SK-N-SH (cell line): ENCODE data around the gene E4F1. TPM values are rescaled to one million over a fixed set of nuclear protein-coding genes. Genes with fewer than 3 reads are reported as not detected.

Experiments
- CTCF ChIA-PET: fragments of 300-600, 350-600 bp; formaldehyde crosslinking; extraction: SDS; loops from one replicate; lab custom pipeline; 2021; lab: Yijun Ruan, JAX
- POLR2A ChIA-PET: fragments of 350-600 bp; sonication (Branson Sonifier 250); formaldehyde crosslinking; extraction: SDS; loops from one replicate; lab custom pipeline; 2020; ENCODE audit warnings: antibody characterized with exemption, inconsistent platforms; lab: Yijun Ruan, JAX
- DNase-seq: peaks from one replicate; pipeline ENCODE4 v3.0.0; 2012
- H2AFZ ChIP-seq: fragments of 200-600 bp; sonication (generic); 2 replicates; pipeline ENCODE4 v1.8.1; 2016; ENCODE audit warnings: antibody characterized with exemption, mild to moderate bottlenecking, low read depth
- H3F3A ChIP-seq: fragments of 200-600 bp; sonication (generic); replicated peaks from 2 replicates; pipeline ENCODE3; 2016; ENCODE audit warnings: antibody characterized with exemption, mild to moderate bottlenecking; ENCODE audit not compliant: insufficient read depth
- H3K27ac ChIP-seq, 2 experiments: fragments of 200-500 bp in 1 of 2; fragments of 200-600 bp in 1 of 2; sonication (Bioruptor generic) in 1 of 2; sonication (generic), shearing (Covaris generic) in 1 of 2; 2 replicates each; pipeline versions ENCODE4 v1.5.1 to v1.6.1; 2014 to 2016; ENCODE audit warnings: low read depth in 2 of 2, inconsistent platforms in 1 of 2, low read length in 1 of 2, mild to moderate bottlenecking in 1 of 2, mixed read lengths in 1 of 2
- H3K27me3 ChIP-seq: fragments of 200-600 bp; sonication (generic), shearing (Covaris generic); 2 replicates; pipeline ENCODE4 v1.6.1; 2016; ENCODE audit warnings: mixed run types; ENCODE audit not compliant: insufficient read depth
- H3K36me3 ChIP-seq, 2 experiments: fragments of 200-500 bp in 1 of 2; fragments of 200-600 bp in 1 of 2; sonication (Bioruptor generic) in 1 of 2; sonication (generic) in 1 of 2; replicated peaks in 1 of 2; 2 replicates each; pipeline versions ENCODE3 to v1.5.1; 2014 to 2016; ENCODE audit warnings: low read length in 1 of 2, mild to moderate bottlenecking in 1 of 2; ENCODE audit not compliant: insufficient read depth in 2 of 2, control insufficient read depth in 1 of 2
- H3K4me1 ChIP-seq, 2 experiments: fragments of 200-500 bp in 1 of 2; fragments of 200-600 bp in 1 of 2; sonication (Bioruptor generic) in 1 of 2; sonication (generic), shearing (Covaris generic) in 1 of 2; 2 replicates each; pipeline versions ENCODE4 v1.5.1 to v1.6.1; 2014 to 2016; ENCODE audit warnings: low read depth in 1 of 2, low read length in 1 of 2, mixed run types in 1 of 2; ENCODE audit not compliant: insufficient read depth in 2 of 2, control insufficient read depth in 1 of 2
- H3K4me2 ChIP-seq: fragments of 200-600 bp; sonication (generic), shearing (Covaris generic); 2 replicates; pipeline ENCODE4 v1.6.1; 2017; ENCODE audit warnings: mixed run types
- H3K4me3 ChIP-seq, 2 experiments: fragments of 200-500 bp in 1 of 2; fragments of 200-600 bp in 1 of 2; sonication (Bioruptor generic) in 1 of 2; sonication (generic), shearing (Covaris generic) in 1 of 2; 2 replicates each; pipeline versions ENCODE4 v1.5.1 to v1.8.1; 2014 to 2016; ENCODE audit warnings: low read depth in 2 of 2, inconsistent platforms in 1 of 2, low read length in 1 of 2, mild to moderate bottlenecking in 1 of 2, mixed read lengths in 1 of 2, moderate library complexity in 1 of 2
- H3K79me2 ChIP-seq: fragments of 200-600 bp; sonication (generic); 2 replicates; pipeline ENCODE4 v1.8.1; 2017; ENCODE audit warnings: mild to moderate bottlenecking; ENCODE audit not compliant: insufficient read depth
- H3K9ac ChIP-seq: fragments of 200-600 bp; sonication (generic); 2 replicates; pipeline ENCODE4 v1.6.1; 2017; ENCODE audit warnings: mixed run types
- H3K9me2 ChIP-seq: fragments of 200-600 bp; sonication (generic); 2 replicates; pipeline ENCODE4 v1.6.1; 2017; ENCODE audit warnings: mixed run types
- H3K9me3 ChIP-seq: fragments of 200-600 bp; sonication (generic); 2 replicates; pipeline ENCODE4 v1.6.1; 2017; ENCODE audit warnings: mixed run types, mild to moderate bottlenecking, moderate library complexity
- H4K20me1 ChIP-seq: fragments of 200-600 bp; sonication (generic); 2 replicates; pipeline ENCODE4 v1.6.1; 2017; ENCODE audit warnings: mild to moderate bottlenecking, mixed run types; ENCODE audit not compliant: insufficient read depth
- ELF1 ChIP-seq: IDR thresholded peaks from 2 replicates; pipeline ENCODE4 v1.4.0; 2012
- EZH2phosphoT487 ChIP-seq: fragments of 200-600 bp; sonication (generic); IDR thresholded peaks from 2 replicates; pipeline ENCODE4 v1.6.1; 2017; ENCODE audit warnings: low read depth, mixed run types, mild to moderate bottlenecking, antibody characterized with exemption, moderate library complexity, borderline replicate concordance
- FOSL2 ChIP-seq: IDR thresholded peaks from 2 replicates; pipeline ENCODE4 v1.4.0; 2012; ENCODE audit warnings: low read depth, mild to moderate bottlenecking, moderate library complexity, borderline replicate concordance
- FOXM1 ChIP-seq: IDR thresholded peaks from 2 replicates; pipeline ENCODE4 v1.4.0; 2012; ENCODE audit warnings: low read depth, mild to moderate bottlenecking
- GABPA ChIP-seq: IDR thresholded peaks from 2 replicates; pipeline ENCODE4 v1.4.0; 2012; ENCODE audit warnings: low read depth, mild to moderate bottlenecking
- IRF3 ChIP-seq: fragments of 150-350 bp; IDR thresholded peaks from 2 replicates; pipeline ENCODE4 v1.6.1; 2016; ENCODE audit warnings: mild to moderate bottlenecking, low read depth, low read length
- JUND ChIP-seq: IDR thresholded peaks from 2 replicates; pipeline ENCODE4 v1.4.0; 2012
- MAX ChIP-seq: IDR thresholded peaks from 2 replicates; pipeline ENCODE4 v1.4.0; 2012; ENCODE audit warnings: low read depth
- MEF2A ChIP-seq: IDR thresholded peaks from 2 replicates; pipeline ENCODE4 v1.4.0; 2012; ENCODE audit warnings: low read depth, borderline replicate concordance
- MXI1 ChIP-seq: IDR thresholded peaks from 2 replicates; pipeline ENCODE4 v1.6.1; 2012; ENCODE audit warnings: mild to moderate bottlenecking, low read depth, low read length, improper control_type of control experiment
- NFIC ChIP-seq: IDR thresholded peaks from 2 replicates; pipeline ENCODE4 v1.4.0; 2012; ENCODE audit warnings: borderline replicate concordance
- RAD21 ChIP-seq: IDR thresholded peaks from 2 replicates; pipeline ENCODE4 v1.6.1; 2012; ENCODE audit warnings: mild to moderate bottlenecking, low read length
- REST ChIP-seq: IDR thresholded peaks from 2 replicates; pipeline ENCODE4 v1.6.1; 2012; ENCODE audit warnings: mild to moderate bottlenecking, low read depth, low read length, moderate library complexity
- RFX5 ChIP-seq: IDR thresholded peaks from 2 replicates; pipeline ENCODE4 v1.6.1; 2012; ENCODE audit warnings: mild to moderate bottlenecking, improper control_type of control experiment, low read length
- RXRA ChIP-seq: IDR thresholded peaks from 2 replicates; pipeline ENCODE4 v1.4.0; 2012; ENCODE audit warnings: low read depth, mild to moderate bottlenecking, borderline replicate concordance
- SMC3 ChIP-seq: IDR thresholded peaks from 2 replicates; pipeline ENCODE4 v1.6.1; 2012; ENCODE audit warnings: low read depth, low read length, improper control_type of control experiment
- TEAD4 ChIP-seq: IDR thresholded peaks from 2 replicates; pipeline ENCODE4 v1.4.0; 2012; ENCODE audit warnings: mild to moderate bottlenecking, borderline replicate concordance; ENCODE audit not compliant: insufficient read depth
- WGBS: methylation state at CpG from one replicate; pipeline ENCODE4 v1.1.6; 2017; ENCODE audit warnings: low lambda C conversion rate; 5-methylcytosine and 5-hydroxymethylcytosine counted together
- polyA plus RNA-seq, 3 experiments: library from polyadenylated mRNA; depleted of rRNA; stranded (reverse); fragments of >200 nt; gene quantifications; 2 replicates each; pipeline ENCODE4 v1.2.3, GENCODE V29; 2012
- TF ChIP-seq, protein P1 (sequence below): IDR thresholded peaks from 2 replicates; pipeline ENCODE4 v1.4.0; 2012; ENCODE audit warnings: low read depth, borderline replicate concordance
- TF ChIP-seq, protein P2 (sequence below): IDR thresholded peaks from 2 replicates; pipeline ENCODE4; 2012

E4F1 gene
- polyA plus RNA-seq, 1 of the 3 experiments (the other 2 are of a cell fraction) = 33.0 TPM

- H4K20me1 ChIP-seq = peaks cover 11% of the 10 kb centered on the region
- ChIA-PET CTCF (no interaction called here), POLR2A (interaction anchor here (0.8 to 1.5 kb wide), 2 partner anchors 9 to 12 kb away, joined by 3 read pairs; no protein-coding TSS in a partner anchor)
- H3K9ac ChIP-seq = no peak overlapping the region
- no peak overlapping the region for H2AFZ ChIP-seq
- no peak overlapping the region for H3K27ac ChIP-seq
- TF ChIP-seq MXI1 (no peak), GABPA (no peak), REST (no peak), MAX (no peak), IRF3 (no peak), MEF2A (no peak), FOSL2 (no peak), RXRA (no peak), EZH2phosphoT487 (no peak), NFIC (no peak), RAD21 (no peak), RFX5 (no peak), TEAD4 (no peak), ELF1 (no peak), SMC3 (no peak), JUND (no peak), FOXM1 (no peak)
- TF ChIP-seq, protein P1, sequence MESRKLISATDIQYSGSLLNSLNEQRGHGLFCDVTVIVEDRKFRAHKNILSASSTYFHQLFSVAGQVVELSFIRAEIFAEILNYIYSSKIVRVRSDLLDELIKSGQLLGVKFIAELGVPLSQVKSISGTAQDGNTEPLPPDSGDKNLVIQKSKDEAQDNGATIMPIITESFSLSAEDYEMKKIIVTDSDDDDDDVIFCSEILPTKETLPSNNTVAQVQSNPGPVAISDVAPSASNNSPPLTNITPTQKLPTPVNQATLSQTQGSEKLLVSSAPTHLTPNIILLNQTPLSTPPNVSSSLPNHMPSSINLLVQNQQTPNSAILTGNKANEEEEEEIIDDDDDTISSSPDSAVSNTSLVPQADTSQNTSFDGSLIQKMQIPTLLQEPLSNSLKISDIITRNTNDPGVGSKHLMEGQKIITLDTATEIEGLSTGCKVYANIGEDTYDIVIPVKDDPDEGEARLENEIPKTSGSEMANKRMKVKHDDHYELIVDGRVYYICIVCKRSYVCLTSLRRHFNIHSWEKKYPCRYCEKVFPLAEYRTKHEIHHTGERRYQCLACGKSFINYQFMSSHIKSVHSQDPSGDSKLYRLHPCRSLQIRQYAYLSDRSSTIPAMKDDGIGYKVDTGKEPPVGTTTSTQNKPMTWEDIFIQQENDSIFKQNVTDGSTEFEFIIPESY = no peak
- TF ChIP-seq, protein P2, sequence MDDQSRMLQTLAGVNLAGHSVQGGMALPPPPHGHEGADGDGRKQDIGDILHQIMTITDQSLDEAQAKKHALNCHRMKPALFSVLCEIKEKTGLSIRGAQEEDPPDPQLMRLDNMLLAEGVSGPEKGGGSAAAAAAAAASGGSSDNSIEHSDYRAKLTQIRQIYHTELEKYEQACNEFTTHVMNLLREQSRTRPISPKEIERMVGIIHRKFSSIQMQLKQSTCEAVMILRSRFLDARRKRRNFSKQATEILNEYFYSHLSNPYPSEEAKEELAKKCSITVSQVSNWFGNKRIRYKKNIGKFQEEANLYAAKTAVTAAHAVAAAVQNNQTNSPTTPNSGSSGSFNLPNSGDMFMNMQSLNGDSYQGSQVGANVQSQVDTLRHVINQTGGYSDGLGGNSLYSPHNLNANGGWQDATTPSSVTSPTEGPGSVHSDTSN = no peak
- TF ChIP-seq, all 33 proteins: peak for 0
- no peaks in the 10 kb centered on the region for H3K27me3 ChIP-seq
- H3K4me1 ChIP-seq = peaks cover 5 to 15% of the 10 kb centered on the region in 2 experiments; a peak in 2 of 4 replicates
- peaks cover 4% of the 10 kb centered on the region for H3F3A ChIP-seq
- WGBS = no CpG with 5 or more reads among the region's 14 CpGs
- no peak overlapping the region for H3K4me3 ChIP-seq
- H3K4me2 ChIP-seq = no peak overlapping the region
- no peak for DNase-seq
- no peaks in the 10 kb centered on the region for H3K9me3 ChIP-seq
- H3K79me2 ChIP-seq = peaks cover 42% of the 10 kb centered on the region
- no peaks in the 10 kb centered on the region for H3K36me3 ChIP-seq
- no peaks in the 10 kb centered on the region for H3K9me2 ChIP-seq
Observed at GRCh38 chr16:2271848-2272461, 48.6 kb downstream of the E4F1 start.
